ENCODE measurements around the gene SNED1.

Gene SNED1

GRCh38 chr2:241130316-241130715, 131.9 kb downstream of the SNED1 start:
- CTCF ChIA-PET: interaction anchor here (1.4 kb wide), 1 partner anchor 10 kb away, joined by 4 read pairs; no protein-coding TSS in a partner anchor
- POLR2A ChIA-PET: no interaction called here

GRCh38 chr2:241131531-241131930, 133.1 kb downstream of the SNED1 start:
- CTCF ChIA-PET: no interaction called here
- DNase-seq (ENCODE audit: low read depth, low spot score): no peak
- no peak overlapping the region for H3K4me3 ChIP-seq (ENCODE audit: low read depth, low read length)
- POLR2A ChIA-PET: no interaction called here
- TF ChIP-seq CTCF (IDR thresholded peaks at IDR 0.05; ENCODE audit: insufficient read depth, low read length, missing control alignments): no peak

More at GRCh38 chr2:241130316-241130715, 131.9 kb downstream of the SNED1 start:
- TF ChIP-seq CTCF (IDR thresholded peaks at IDR 0.05; ENCODE audit: insufficient read depth, low read length, missing control alignments): no peak
- H3K4me3 ChIP-seq (ENCODE audit: low read depth, low read length): no peak overlapping the region
- no peak for DNase-seq (ENCODE audit: low read depth, low spot score)

- no peak for TF ChIP-seq CTCF (IDR thresholded peaks at IDR 0.05; ENCODE audit: insufficient read depth, low read length, missing control alignments)
- ChIA-PET POLR2A (no interaction called here), CTCF (no interaction called here)
- H3K4me3 ChIP-seq (ENCODE audit: low read depth, low read length): no peak overlapping the region
- DNase-seq (ENCODE audit: low read depth, low spot score): no peak
These were observed 134.4 kb downstream of the SNED1 start for GRCh38 chr2:241132538-241133435.

GRCh38 chr2:241133436-241133820, 135.0 kb downstream of the SNED1 start:
- ChIA-PET CTCF (no interaction called here), POLR2A (no interaction called here)
- no peak for TF ChIP-seq CTCF (IDR thresholded peaks at IDR 0.05; ENCODE audit: insufficient read depth, low read length, missing control alignments)
- H3K4me3 ChIP-seq (ENCODE audit: low read depth, low read length): no peak overlapping the region
- no peak for DNase-seq (ENCODE audit: low read depth, low spot score)

- H3K4me3 ChIP-seq (ENCODE audit: low read depth, low read length): no peak overlapping the region
- DNase-seq (ENCODE audit: low read depth, low spot score): no peak
- ChIA-PET CTCF (no interaction called here), POLR2A (no interaction called here)
- TF ChIP-seq CTCF (IDR thresholded peaks at IDR 0.05; ENCODE audit: insufficient read depth, low read length, missing control alignments): no peak
These were observed 136.3 kb downstream of the SNED1 start for GRCh38 chr2:241134711-241135110.

GRCh38 chr2:241135737-241136136, 137.3 kb downstream of the SNED1 start:
- no peak for DNase-seq (ENCODE audit: low read depth, low spot score)
- POLR2A ChIA-PET: no interaction called here

More at GRCh38 chr2:241135737-241136136, 137.3 kb downstream of the SNED1 start:
- H3K4me3 ChIP-seq (ENCODE audit: low read depth, low read length): no peak overlapping the region
- TF ChIP-seq CTCF (IDR thresholded peaks at IDR 0.05; ENCODE audit: insufficient read depth, low read length, missing control alignments): no peak
- CTCF ChIA-PET: no interaction called here
